ENCODE measurements around the gene ZFYVE28. TPM values are rescaled to one million over a fixed set of nuclear protein-coding genes. Genes with fewer than 3 reads are reported as not detected.

The ZFYVE28 gene
- total and polyA plus RNA-seq, 10 of the 15 experiments (the other 5 are each of a cell fraction or from before 2014, with no cell fraction given) = 0.06 to 1.9 (median 0.22) TPM; not detected in 1

GRCh38 chr4:2386717-2387116 is 31.7 kb downstream of the ZFYVE28 start:
- DNase-seq (ENCODE audit: low read depth, low spot score) (no peak), ATAC-seq (no peak), FAIRE-seq (no peak)
- Histone ChIP-seq H3K27me3 (replicated peaks in 1 of 2; ENCODE audit: control insufficient read depth in 2 of 2, insufficient read depth in 2 of 2, low read length in 1 of 2) (no peaks in the 10 kb centered on the region), H3K27ac (ENCODE audit: control insufficient read depth, insufficient read depth) (no peak overlapping the region), H3K36me3 (ENCODE audit: control insufficient read depth in 2 of 2, insufficient read depth in 2 of 2, low read length in 1 of 2) (no peaks in the 10 kb centered on the region), H3K9me3 (replicated peaks; ENCODE audit: control insufficient read depth, insufficient read depth, low read length) (no peaks in the 10 kb centered on the region; the same call in 2 of the 3 replicates), H3K4me3 (no peak overlapping the region), H3K4me1 (ENCODE audit: control insufficient read depth, insufficient read depth, low read length) (no peaks in the 10 kb centered on the region), H4K20me1 (ENCODE audit: control insufficient read depth, insufficient read depth) (0 out of 2 replicates have a peak, but pooled peaks cover 4% of the 10 kb centered on the region), H3K79me2 (ENCODE audit: control insufficient read depth, insufficient read depth, low read length) (no peaks in the 10 kb centered on the region), H2AFZ (ENCODE audit: control insufficient read depth, low read depth, low read length) (no peak overlapping the region), H3K4me2 (ENCODE audit: control insufficient read depth, insufficient read depth) (no peak overlapping the region), H3K9ac (ENCODE audit: control insufficient read depth, insufficient read depth, low read length) (no peak overlapping the region)
- intact Hi-C loops (cut with micrococcal nuclease; ENCODE audit: unreplicated experiment) (no loop called here), in situ Hi-C loops (cut with MboI) (no loop called here)
- 43% methylated on average over 19 of the region's 19 CpGs for WGBS (ENCODE audit: insufficient coverage, insufficient replicate concordance, low lambda C conversion rate, missing lambda C conversion rate)
- POLR2A ChIA-PET = interaction anchor here (0.5 kb wide), 1 partner anchor 326 kb away, joined by 4 read pairs; no protein-coding TSS in a partner anchor
- CTCF ChIA-PET = no interaction called here
- SMC1A ChIA-PET (ENCODE audit: uncharacterized antibody, unreplicated experiment) = no interaction called here
- RAD21 ChIA-PET (ENCODE audit: unreplicated experiment) = no interaction called here
- no TSS peak for BruUV-seq (replicated peaks)
- TF ChIP-seq ZBTB33 (IDR thresholded peaks at IDR 0.05) (no peak), BACH1 (IDR thresholded peaks at IDR 0.05; ENCODE audit: borderline replicate concordance) (no peak), MEF2B (IDR thresholded peaks at IDR 0.05; ENCODE audit: partially characterized antibody, poor library complexity, severe bottlenecking) (no peak), JUND (IDR thresholded peaks at IDR 0.05; ENCODE audit: low read depth, low read length) (no peak), SUZ12 (IDR thresholded peaks at IDR 0.05; ENCODE audit: unreplicated experiment) (no peak)

GRCh38 chr4:2385516-2385915 is 32.9 kb downstream of the ZFYVE28 start:
- ChIA-PET CTCF (no interaction called here), RAD21 (ENCODE audit: unreplicated experiment) (no interaction called here), POLR2A (no interaction called here), SMC1A (ENCODE audit: uncharacterized antibody, unreplicated experiment) (no interaction called here)
- H3K79me2 ChIP-seq (ENCODE audit: control insufficient read depth, insufficient read depth, low read length) = no peaks in the 10 kb centered on the region
- ATAC-seq (no peak), FAIRE-seq (no peak), DNase-seq (ENCODE audit: low read depth, low spot score) (no peak)
- H3K4me1 ChIP-seq (ENCODE audit: control insufficient read depth, insufficient read depth, low read length) = no peaks in the 10 kb centered on the region
- 47% methylated on average over 8 of the region's 8 CpGs for WGBS (ENCODE audit: insufficient coverage, insufficient replicate concordance, low lambda C conversion rate, missing lambda C conversion rate)
- intact Hi-C loops (cut with micrococcal nuclease; ENCODE audit: unreplicated experiment) = no loop called here
- no peak overlapping the region for H2AFZ ChIP-seq (ENCODE audit: control insufficient read depth, low read depth, low read length)
- no TSS peak for BruUV-seq (replicated peaks)
- H3K27me3 ChIP-seq (replicated peaks in 1 of 2; ENCODE audit: control insufficient read depth in 2 of 2, insufficient read depth in 2 of 2, low read length in 1 of 2) = no peaks in the 10 kb centered on the region
- no peak overlapping the region for H3K4me3 ChIP-seq
- 0 out of 2 replicates have a peak, but pooled peaks cover 4% of the 10 kb centered on the region for H4K20me1 ChIP-seq (ENCODE audit: control insufficient read depth, insufficient read depth)
- no peak overlapping the region for H3K9ac ChIP-seq (ENCODE audit: control insufficient read depth, insufficient read depth, low read length)
- H3K36me3 ChIP-seq (ENCODE audit: control insufficient read depth in 2 of 2, insufficient read depth in 2 of 2, low read length in 1 of 2) = no peaks in the 10 kb centered on the region
- no peaks in the 10 kb centered on the region; the same call in 2 of the 3 replicates for H3K9me3 ChIP-seq (replicated peaks; ENCODE audit: control insufficient read depth, insufficient read depth, low read length)
- H3K27ac ChIP-seq (ENCODE audit: control insufficient read depth, insufficient read depth) = no peak overlapping the region
- H3K4me2 ChIP-seq (ENCODE audit: control insufficient read depth, insufficient read depth) = no peak overlapping the region
- in situ Hi-C loops (cut with MboI) = no loop called here
- TF ChIP-seq SUZ12 (IDR thresholded peaks at IDR 0.05; ENCODE audit: unreplicated experiment) = no peak
- TF ChIP-seq SPI1 (IDR thresholded peaks at IDR 0.05; ENCODE audit: borderline replicate concordance, insufficient read depth, low read depth, low read length) = no peak
- no peak for TF ChIP-seq CREM (IDR thresholded peaks at IDR 0.05; ENCODE audit: low read depth)
- TF ChIP-seq ASH2L (IDR thresholded peaks at IDR 0.05; ENCODE audit: borderline replicate concordance, low read depth) = no peak
- no peak for TF ChIP-seq CTCF (IDR thresholded peaks at IDR 0.05 in 2 of 3, conservative IDR thresholded peaks at IDR 0.05 in 1 of 3; ENCODE audit: control insufficient read depth in 2 of 3, extremely low read depth in 1 of 3, insufficient read depth in 1 of 3, low read depth in 3 of 3, low read length in 3 of 3)
- TF ChIP-seq SMAD1 (IDR thresholded peaks at IDR 0.05; ENCODE audit: low read depth, partially characterized antibody) = no peak
- no peak for TF ChIP-seq ATF7 (IDR thresholded peaks at IDR 0.05; ENCODE audit: low read depth)
- TF ChIP-seq RCOR1 (conservative IDR thresholded peaks at IDR 0.05; ENCODE audit: low read depth, low read length) = no peak
- no peak for TF ChIP-seq SMAD5 (IDR thresholded peaks at IDR 0.05; ENCODE audit: low read depth)
- TF ChIP-seq PKNOX1 (IDR thresholded peaks at IDR 0.05) = no peak

Data from GM12878 (cell line).